Measurements from ENCODE around the gene ABCA2. TPM values are rescaled to one million over a fixed set of nuclear protein-coding genes. Genes with fewer than 3 reads are reported as not detected.

ABCA2 gene
- total RNA-seq, 1 donor from 2014 or later, result 16.2 TPM

DNA sequence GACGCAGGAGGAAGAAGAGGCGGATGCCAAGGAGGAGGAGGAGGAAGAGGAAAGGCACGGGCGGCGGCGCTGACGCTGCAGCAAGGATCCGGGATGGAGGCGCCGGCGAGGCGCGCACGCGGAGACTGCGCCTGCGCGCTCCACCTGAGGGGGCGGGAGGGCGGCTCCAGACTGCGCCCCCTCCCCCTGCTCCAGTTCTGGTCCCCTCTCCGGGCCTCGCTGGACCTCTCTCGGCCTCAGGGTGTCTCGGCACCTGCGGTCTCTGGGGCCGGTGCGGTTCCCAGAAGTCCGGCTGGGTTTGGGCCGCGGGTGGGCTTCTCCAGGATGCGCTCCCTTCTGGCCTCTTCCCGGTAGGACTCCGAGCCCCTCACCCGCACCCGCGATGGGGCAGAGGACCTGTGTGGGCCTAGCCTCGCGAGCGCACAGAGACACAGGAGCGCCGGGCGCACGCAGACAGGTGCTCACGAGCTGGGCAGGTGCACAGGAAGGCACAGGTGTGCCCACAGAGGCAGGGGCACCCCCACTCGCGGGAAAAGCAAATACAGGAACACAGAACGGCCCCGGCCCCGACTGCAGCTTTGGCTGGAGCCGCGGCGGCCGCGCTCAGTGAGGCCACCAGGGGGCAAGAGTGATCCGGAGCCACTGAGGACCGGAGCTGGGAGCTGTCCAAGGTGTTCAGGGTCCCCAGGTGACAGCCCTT lies 18.2 kb upstream of the ABCA2 start, which contains the start of gene NPDC1:
Gene NPDC1 (minus strand): TSS at position 90 of the 700 bp plus-strand sequence. CDS start 188 bp downstream, outside the sequence.
- peak; percentile 41 for DNase-seq (ENCODE audit: low read depth)
- FAIRE-seq, result no peak
- Histone ChIP-seq H3K9me3 (ENCODE audit: insufficient read depth, low read depth, low read length) (no peaks in the 10 kb centered on the region), H4K20me1 (ENCODE audit: insufficient read depth, low read length) (peaks cover 32% of the 10 kb centered on the region), H3K36me3 (ENCODE audit: insufficient read depth, low read length) (no peaks in the 10 kb centered on the region), H3K9ac (ENCODE audit: low read length) (peak within 1 kb of the TSS; percentile 48), H3K27ac (ENCODE audit: low read depth, low read length) (no peak within 1 kb of the TSS), H2AFZ (ENCODE audit: low read depth, low read length) (peak within 1 kb of the TSS; percentile 79), H3K4me3 (ENCODE audit: insufficient read depth, low read depth, low read length) (peak within 1 kb of the TSS; percentile 65), H3K79me2 (ENCODE audit: insufficient read depth, low read length) (peaks cover 22% of the 10 kb centered on the region), H3K27me3 (ENCODE audit: insufficient read depth, low read length) (peaks cover 11% of the 10 kb centered on the region), H3K4me2 (ENCODE audit: low read length) (peak within 1 kb of the TSS; percentile 98), H3K4me1 (ENCODE audit: insufficient read depth, low read length) (peaks cover 16% of the 10 kb centered on the region)
- H3K9me3 Mint-ChIP-seq (ENCODE audit: unreplicated experiment), result no peaks in the 10 kb centered on the region
- H3K36me3 Mint-ChIP-seq (ENCODE audit: low read depth, unreplicated experiment), result no peaks in the 10 kb centered on the region
- H3K27ac Mint-ChIP-seq (ENCODE audit: unreplicated experiment), result no peak within 1 kb of the TSS
- H3K4me1 Mint-ChIP-seq (ENCODE audit: low read depth, unreplicated experiment), result peaks cover 2% of the 10 kb centered on the region
- peaks cover 26% of the 10 kb centered on the region for H3K27me3 Mint-ChIP-seq (ENCODE audit: low read depth, unreplicated experiment)
- H3K4me3 Mint-ChIP-seq (ENCODE audit: unreplicated experiment), result peak within 1 kb of the TSS; percentile 79
- no peak for TF ChIP-seq EZH2 (IDR thresholded peaks at IDR 0.05; ENCODE audit: insufficient read depth, low read length)
- TF ChIP-seq, protein P1, sequence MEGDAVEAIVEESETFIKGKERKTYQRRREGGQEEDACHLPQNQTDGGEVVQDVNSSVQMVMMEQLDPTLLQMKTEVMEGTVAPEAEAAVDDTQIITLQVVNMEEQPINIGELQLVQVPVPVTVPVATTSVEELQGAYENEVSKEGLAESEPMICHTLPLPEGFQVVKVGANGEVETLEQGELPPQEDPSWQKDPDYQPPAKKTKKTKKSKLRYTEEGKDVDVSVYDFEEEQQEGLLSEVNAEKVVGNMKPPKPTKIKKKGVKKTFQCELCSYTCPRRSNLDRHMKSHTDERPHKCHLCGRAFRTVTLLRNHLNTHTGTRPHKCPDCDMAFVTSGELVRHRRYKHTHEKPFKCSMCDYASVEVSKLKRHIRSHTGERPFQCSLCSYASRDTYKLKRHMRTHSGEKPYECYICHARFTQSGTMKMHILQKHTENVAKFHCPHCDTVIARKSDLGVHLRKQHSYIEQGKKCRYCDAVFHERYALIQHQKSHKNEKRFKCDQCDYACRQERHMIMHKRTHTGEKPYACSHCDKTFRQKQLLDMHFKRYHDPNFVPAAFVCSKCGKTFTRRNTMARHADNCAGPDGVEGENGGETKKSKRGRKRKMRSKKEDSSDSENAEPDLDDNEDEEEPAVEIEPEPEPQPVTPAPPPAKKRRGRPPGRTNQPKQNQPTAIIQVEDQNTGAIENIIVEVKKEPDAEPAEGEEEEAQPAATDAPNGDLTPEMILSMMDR (IDR thresholded peaks at IDR 0.05; ENCODE audit: insufficient read depth, low read depth, low read length), result peak; percentile 65

- peaks cover 23% of the 10 kb centered on the region for H3K27me3 Mint-ChIP-seq (ENCODE audit: low read depth, unreplicated experiment)
- peaks cover 11% of the 10 kb centered on the region for H3K27me3 ChIP-seq (ENCODE audit: insufficient read depth, low read length)
- DNase-seq (ENCODE audit: low read depth), result peak; percentile 34
Measured at GRCh38 chr9:137045294-137046087, 17.5 kb upstream of the ABCA2 start.

More at GRCh38 chr9:137045294-137046087, 17.5 kb upstream of the ABCA2 start:
- Histone ChIP-seq H3K4me1 (ENCODE audit: insufficient read depth, low read length) (peaks cover 16% of the 10 kb centered on the region), H3K4me2 (ENCODE audit: low read length) (peak overlapping the region; percentile 98), H3K9ac (ENCODE audit: low read length) (peak overlapping the region; percentile 48), H2AFZ (ENCODE audit: low read depth, low read length) (peak overlapping the region; percentile 79), H4K20me1 (ENCODE audit: insufficient read depth, low read length) (peaks cover 32% of the 10 kb centered on the region), H3K9me3 (ENCODE audit: insufficient read depth, low read depth, low read length) (no peaks in the 10 kb centered on the region), H3K36me3 (ENCODE audit: insufficient read depth, low read length) (no peaks in the 10 kb centered on the region), H3K27ac (ENCODE audit: low read depth, low read length) (no peak overlapping the region), H3K79me2 (ENCODE audit: insufficient read depth, low read length) (peaks cover 22% of the 10 kb centered on the region), H3K4me3 (ENCODE audit: insufficient read depth, low read depth, low read length) (peak overlapping the region; percentile 65)
- Mint-ChIP-seq H3K27ac (ENCODE audit: unreplicated experiment) (no peak overlapping the region), H3K36me3 (ENCODE audit: low read depth, unreplicated experiment) (no peaks in the 10 kb centered on the region), H3K9me3 (ENCODE audit: unreplicated experiment) (no peaks in the 10 kb centered on the region), H3K4me1 (ENCODE audit: low read depth, unreplicated experiment) (peaks cover 2% of the 10 kb centered on the region), H3K4me3 (ENCODE audit: unreplicated experiment) (peak overlapping the region; percentile 79)
- no peak for TF ChIP-seq EZH2 (IDR thresholded peaks at IDR 0.05; ENCODE audit: insufficient read depth, low read length)
- TF ChIP-seq, protein P1 (IDR thresholded peaks at IDR 0.05; ENCODE audit: insufficient read depth, low read depth, low read length), result no peak
- FAIRE-seq, result no peak
